HEK293 (cell line): ENCODE data around the gene PTPRR.

ENCODE experiments used
- CTCF ChIP-seq: fragments of 450-650 bp; formaldehyde crosslinking; IDR thresholded peaks from 2 replicates; pipeline ENCODE4 v1.5.1; 2016; ENCODE audit warnings: missing biosample characterization, missing genetic modification characterization
- KLF7 ChIP-seq: fragments of 450-650 bp; formaldehyde crosslinking; IDR thresholded peaks from 2 replicates; pipeline ENCODE4 v1.5.1; 2016; ENCODE audit warnings: missing biosample characterization, missing genetic modification characterization, borderline replicate concordance
- PRDM4 ChIP-seq: fragments of 450-650 bp; formaldehyde crosslinking; IDR thresholded peaks from 2 replicates; pipeline ENCODE4 v1.5.1; 2017; ENCODE audit warnings: missing biosample characterization, missing genetic modification characterization
- ZBTB21 ChIP-seq: fragments of 450-650 bp; formaldehyde crosslinking; IDR thresholded peaks from 2 replicates; pipeline ENCODE4 v1.5.1; 2017; ENCODE audit warnings: missing biosample characterization, missing genetic modification characterization
- ZIC2 ChIP-seq: fragments of 450-650 bp; formaldehyde crosslinking; IDR thresholded peaks from 2 replicates; pipeline ENCODE4 v1.5.1; 2016; ENCODE audit warnings: missing biosample characterization, missing genetic modification characterization
- ZNF549 ChIP-seq: fragments of 450-650 bp; IDR thresholded peaks from 2 replicates; pipeline ENCODE4 v1.5.1; 2018; ENCODE audit warnings: missing biosample characterization, missing genetic modification characterization, mild to moderate bottlenecking, inconsistent platforms, moderate library complexity
- ZSCAN16 ChIP-seq: fragments of 450-650 bp; formaldehyde crosslinking; IDR thresholded peaks from 2 replicates; pipeline ENCODE4 v1.5.1; 2016; ENCODE audit warnings: missing biosample characterization, missing genetic modification characterization

GRCh38 chr12:70920251-70920851 is at the start of gene PTPRR:
- no peak for TF ChIP-seq CTCF (tag by site-specific recombination)
- TF ChIP-seq ZNF549 (tag by site-specific recombination) = no peak
- no peak for TF ChIP-seq ZIC2
- no peak for TF ChIP-seq PRDM4 (tag by site-specific recombination)
- no peak for TF ChIP-seq KLF7 (tag by site-specific recombination)
- TF ChIP-seq ZSCAN16 = no peak
- TF ChIP-seq ZBTB21 (tag by site-specific recombination) = no peak
